PC-9 (cell line): ENCODE measurements around the gene ERC2.

Source experiments
- CTCF ChIP-seq: fragments of 200-600 bp; sonication (generic); conservative IDR thresholded peaks from 2 replicates; pipeline ENCODE4 v1.6.1; 2017; ENCODE audit warnings: mixed run types, antibody characterized with exemption, mild to moderate bottlenecking, moderate library complexity
- EZH2 ChIP-seq: fragments of 200-600 bp; sonication (generic); IDR thresholded peaks from 2 replicates; pipeline ENCODE4 v1.8.0; 2017; ENCODE audit warnings: antibody characterized with exemption, low read depth

GRCh38 chr3:56357266-56357665 lies 111.0 kb downstream of the ERC2 start:
- TF ChIP-seq CTCF (no peak), EZH2 (no peak)
